HG03520 (cell line): ENCODE measurements around the gene KLF1.
"Not testable (repeated sequence)": the region's sequence is repeated elsewhere in the genome, so short reads cannot be mapped to it uniquely, and the experiment has no call there.

ENCODE experiments used
- ATAC-seq: cut with Tn5 transposase; IDR thresholded peaks from one replicate; pipeline ENCODE4 v1.9.1; 2021; ENCODE audit warnings: mild to moderate bottlenecking, moderate library complexity; ENCODE audit not compliant: unreplicated experiment

KLF1 gene

GRCh38 chr19:12868540-12869112, 18.4 kb downstream of the KLF1 start:
- no peak for ATAC-seq

GRCh38 chr19:12867120-12868099, 19.6 kb downstream of the KLF1 start:
- ATAC-seq = no peak

- no peak for ATAC-seq
Observed at GRCh38 chr19:12866416-12867119, 20.4 kb downstream of the KLF1 start.

DNA sequence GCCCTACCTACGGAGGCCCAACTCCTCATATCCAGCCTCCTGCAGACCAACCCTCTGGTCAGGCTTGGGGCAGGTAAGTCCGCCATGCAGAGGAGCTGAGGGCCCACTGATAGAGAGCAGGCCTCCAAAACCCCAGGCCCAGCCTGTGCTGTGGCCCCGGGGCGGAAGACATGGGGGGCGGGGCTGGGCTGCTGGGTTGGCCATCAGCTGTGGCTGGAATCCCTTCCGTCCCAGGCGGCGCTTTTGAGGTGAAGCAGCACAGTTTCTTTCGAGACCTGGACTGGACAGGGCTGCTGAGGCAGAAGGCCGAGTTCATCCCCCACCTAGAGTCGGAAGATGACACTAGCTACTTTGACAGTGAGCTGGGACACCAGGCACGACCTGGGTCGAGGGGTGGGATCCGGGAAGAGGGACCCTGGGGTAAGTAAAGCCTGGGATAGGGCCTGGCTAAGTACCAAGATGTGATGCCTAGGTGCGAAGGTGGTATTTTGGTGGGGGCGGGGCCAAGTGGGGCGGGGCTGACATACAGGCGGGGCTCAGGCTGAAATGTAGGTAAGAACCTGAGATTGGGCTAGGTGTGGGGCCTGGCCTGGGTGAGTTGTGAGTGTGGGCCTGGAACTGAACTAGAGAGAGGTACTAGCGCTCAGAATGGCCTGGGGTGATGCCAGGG, 21.1 kb downstream of the KLF1 start:
- ATAC-seq = no peak

DNA sequence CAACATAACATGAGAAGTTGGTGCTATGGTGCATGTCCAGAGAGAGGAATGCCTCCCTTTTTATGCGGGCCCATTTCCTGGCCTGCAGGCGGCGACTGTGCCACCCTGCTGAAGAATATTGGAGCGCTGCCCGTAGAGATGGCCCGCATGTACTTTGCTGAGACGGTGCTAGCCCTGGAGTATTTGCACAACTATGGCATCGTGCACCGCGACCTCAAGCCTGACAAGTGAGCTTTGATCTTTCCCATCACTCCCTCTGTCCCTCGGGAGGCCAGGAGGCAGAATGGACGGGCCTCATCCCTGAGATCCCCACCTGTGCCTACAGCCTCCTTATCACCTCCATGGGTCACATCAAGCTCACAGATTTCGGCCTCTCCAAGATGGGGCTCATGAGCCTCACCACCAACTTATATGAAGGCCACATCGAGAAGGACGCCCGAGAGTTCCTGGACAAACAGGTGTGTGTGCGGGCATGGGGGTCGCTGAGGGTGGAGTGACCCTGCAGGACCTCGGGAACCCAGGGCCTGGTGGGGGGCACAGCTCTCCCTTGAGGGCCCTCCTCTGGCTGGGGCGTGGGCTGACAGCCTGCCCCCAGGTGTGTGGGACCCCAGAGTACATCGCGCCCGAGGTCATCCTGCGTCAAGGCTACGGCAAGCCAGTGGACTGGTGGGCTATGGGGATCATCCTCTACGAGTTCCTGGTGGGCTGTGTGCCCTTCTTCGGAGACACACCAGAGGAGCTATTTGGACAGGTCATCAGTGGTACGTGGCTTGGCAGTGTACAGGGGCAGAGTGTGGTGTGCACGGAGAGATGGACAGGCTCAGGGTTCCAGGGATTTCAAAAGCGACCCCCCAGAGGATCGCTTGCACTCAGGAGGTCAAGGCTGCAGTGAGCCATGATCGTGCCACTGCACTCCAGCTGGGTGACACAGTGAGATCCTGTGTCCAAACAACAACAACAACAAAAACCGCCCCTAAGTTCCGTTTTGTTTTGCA, 22.0 kb downstream of the KLF1 start:
- no peak for ATAC-seq

- ATAC-seq = no peak
Observed at GRCh38 chr19:12864143-12864542, 22.9 kb downstream of the KLF1 start.

DNA sequence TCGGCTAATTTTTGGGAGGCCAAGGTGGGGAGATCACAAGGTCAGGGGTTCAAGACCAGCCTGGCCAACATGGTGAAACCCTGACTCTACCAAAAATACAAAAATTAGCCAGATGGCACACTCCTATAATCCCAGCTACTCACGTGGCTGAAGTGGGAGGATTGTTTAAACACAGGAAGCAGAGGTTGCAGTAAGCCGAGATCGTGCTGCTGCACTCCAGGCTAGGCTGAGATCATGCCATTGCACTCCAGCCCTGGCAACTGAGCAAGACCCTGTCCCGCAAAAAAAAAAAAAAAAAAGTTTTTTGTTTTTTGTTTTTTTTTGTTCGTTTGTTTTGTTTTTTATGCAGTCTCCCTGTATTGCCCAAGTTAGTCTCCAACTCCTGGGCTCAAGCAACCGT, 27.5 kb downstream of the KLF1 start:
- ATAC-seq = no peak

DNA sequence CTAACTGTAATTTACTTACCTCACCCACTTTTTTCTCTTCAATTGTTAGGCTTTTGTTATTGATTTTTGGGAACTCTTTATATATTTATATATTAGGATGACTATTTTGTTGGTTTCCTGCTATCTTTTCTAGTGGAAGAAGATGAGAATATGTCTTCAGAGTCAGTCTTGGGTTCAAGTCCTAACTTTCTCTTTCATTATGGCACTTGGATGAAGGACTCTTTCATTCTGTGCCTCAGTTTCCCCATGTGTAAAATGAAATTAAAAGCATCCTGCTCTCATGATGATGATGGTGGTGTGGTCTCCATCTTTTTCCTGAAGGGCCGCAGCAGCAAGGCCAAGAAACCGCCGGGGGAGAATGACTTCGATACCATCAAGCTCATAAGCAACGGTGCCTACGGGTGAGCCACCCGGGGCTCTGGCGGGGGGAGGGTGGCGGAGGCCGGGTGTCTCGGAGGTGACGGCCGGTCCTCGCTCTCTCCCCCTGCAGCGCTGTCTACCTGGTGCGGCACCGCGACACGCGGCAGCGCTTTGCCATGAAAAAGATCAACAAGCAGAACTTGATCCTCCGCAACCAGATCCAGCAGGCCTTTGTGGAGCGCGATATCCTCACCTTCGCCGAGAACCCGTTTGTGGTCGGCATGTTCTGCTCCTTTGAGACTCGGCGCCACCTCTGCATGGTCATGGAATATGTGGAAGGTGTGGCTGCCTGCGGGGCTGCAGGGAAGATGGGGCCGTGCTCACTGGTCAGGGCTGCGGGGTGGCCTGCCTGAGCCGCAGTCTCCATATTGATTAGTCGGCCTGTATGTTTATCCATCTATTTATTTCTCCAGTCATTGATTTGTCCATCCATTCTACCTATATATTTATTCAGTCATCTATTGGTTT, 28.7 kb downstream of the KLF1 start:
- no peak for ATAC-seq

DNA sequence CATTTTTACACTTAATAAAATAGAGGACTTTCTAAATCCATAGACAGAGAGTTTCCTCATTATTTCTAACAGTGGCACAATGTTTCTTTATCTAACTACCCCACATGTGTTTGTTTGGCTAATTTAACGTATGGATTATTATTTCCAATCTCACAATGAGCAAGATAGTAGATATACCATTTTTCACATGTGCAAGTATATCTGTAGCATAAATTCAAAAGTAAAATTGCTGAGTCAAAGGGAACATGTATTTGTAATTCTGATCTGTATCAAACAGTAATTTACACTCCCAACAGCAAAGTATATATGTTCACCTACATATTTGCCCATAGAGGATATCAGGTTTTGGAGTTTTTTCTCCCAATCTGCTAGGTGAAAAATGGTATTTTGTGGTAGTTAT, 30.3 kb downstream of the KLF1 start:
- no peak for ATAC-seq

DNA sequence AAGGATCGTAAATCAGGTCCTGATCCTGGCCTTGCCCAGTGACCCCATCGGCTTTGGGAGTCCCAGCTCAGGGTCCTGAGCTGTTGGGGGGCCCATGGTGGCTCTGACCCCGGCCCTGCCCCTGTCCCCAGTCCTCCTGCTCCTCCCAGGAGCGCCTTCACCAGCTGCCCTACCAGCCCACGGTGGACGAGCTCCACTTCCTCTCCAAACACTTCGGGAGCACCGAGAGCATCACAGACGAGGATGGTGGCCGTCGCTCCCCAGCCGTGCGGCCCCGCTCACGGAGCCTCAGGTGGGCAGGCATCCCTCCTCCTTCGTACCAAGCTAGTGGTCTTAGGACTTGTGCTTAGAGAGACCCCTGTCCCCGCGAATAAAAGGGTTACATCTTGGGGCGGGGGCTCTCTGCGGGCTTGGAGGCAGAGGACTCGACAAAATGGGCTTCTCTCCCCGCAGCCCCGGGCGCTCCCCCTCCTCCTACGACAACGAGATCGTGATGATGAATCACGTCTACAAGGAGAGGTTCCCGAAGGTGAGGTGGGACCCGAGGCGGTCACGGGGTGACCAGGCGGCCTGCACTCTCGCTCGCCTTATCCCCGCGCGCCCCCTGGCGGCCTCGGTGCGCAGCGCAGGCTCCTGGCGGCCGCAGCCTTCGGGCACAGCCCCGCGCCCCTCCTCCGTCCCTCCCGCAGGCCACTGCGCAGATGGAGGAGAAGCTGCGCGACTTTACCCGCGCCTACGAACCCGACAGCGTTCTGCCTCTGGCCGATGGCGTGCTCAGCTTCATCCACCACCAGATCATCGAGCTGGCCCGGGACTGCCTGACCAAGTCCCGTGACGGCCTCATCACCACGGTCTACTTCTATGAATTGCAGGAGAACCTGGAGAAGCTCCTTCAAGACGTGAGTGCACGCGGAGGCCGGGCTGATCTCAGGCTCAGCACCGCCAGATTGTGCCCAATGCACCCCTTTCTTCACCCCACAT, 39.6 kb downstream of the KLF1 start:
- no peak for ATAC-seq

GRCh38 chr19:12846613-12847012, 40.4 kb downstream of the KLF1 start:
- ATAC-seq = not testable (repeated sequence)

DNA sequence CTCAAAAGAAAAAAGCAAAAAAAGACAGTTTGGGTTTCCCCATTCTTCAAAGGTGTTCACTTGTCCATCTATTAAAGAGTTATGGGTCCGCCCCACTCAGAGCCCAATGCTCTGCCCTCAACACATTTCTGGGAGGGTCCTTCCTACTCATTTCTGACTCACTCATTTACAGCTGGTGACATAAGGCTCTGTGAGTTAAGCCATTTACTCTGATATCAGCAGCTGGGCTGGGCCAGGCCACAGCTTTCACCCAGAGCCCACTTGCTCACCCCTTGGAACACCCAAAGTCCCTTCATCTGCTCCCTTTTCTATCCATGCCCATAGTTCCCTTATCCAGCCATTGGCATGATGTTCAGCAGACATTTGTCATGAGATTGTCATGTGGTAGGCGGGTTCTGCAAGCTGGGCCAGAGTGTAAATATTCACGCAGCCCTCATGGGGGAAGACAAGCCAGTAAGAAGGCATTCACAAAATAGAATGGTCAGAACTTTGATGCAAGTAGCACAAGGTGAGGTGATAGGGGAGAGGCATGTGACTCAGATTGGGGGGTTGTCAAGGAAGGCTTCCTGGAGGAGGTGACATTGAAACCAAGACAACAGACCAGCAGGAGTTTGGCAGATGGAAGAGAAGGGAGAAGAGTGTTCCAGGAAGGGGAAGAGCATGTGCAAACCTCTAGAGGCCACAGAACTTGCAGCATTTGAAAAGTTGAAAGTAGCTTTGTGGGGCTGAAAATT, 42.8 kb downstream of the KLF1 start:
- no peak for ATAC-seq

DNA sequence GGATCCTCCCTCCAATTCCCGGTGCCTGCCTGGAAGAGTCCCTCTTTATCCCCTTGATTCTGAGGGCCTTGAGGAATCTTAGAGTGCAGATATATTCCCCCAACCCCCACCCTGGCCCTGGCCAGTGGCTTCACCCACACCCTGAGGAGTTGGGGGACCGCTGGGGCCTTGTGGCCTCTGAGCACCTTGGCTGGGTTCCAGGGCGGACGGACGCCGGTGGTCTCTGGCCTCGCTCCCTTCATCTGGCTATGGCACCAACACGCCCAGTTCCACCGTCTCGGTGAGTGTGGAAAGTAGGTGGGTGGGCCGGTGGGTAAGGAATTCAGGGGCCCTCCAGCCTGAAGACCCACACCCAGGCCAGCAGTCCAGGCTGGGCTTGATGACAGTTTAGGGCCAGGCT, 43.7 kb downstream of the KLF1 start:
- ATAC-seq = no peak

DNA sequence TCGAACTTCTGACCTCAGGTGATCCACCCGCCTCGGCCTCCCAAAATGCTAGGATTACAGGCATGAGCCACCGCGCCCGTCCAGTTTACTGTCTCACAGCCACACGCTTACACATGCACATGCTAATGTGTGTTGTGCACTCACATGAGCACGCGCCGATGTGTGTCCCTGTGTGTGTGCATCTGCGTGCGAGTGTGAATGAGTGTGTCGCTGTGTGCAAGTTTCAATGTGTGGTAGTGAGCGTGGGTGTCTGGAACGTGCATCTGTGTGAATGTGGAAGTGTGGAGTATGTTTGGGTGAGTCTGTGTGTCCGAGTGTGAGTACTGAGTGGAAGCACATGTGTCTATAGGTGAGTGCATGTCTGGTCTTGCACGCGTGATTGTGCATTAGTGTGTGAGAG, 44.5 kb downstream of the KLF1 start:
- ATAC-seq = no peak

- no peak for ATAC-seq
Observed at GRCh38 chr19:12841094-12841493, 45.9 kb downstream of the KLF1 start.

GRCh38 chr19:12840091-12841079, 46.6 kb downstream of the KLF1 start:
- no peak for ATAC-seq
